Activated effector memory CD4-positive, alpha-beta T cell treated with Interleukin-2 at 50 U/mL for 16 hours (primary cell): ENCODE measurements around the gene NAALADL2.
"Not testable (repeated sequence)": the region's sequence is repeated elsewhere in the genome, so short reads cannot be mapped to it uniquely, and the experiment has no call there.

Experiments used
- DNase-seq: peaks from one replicate; pipeline ENCODE4 v3.0.0-alpha.2; 2020

NAALADL2 gene

DNA sequence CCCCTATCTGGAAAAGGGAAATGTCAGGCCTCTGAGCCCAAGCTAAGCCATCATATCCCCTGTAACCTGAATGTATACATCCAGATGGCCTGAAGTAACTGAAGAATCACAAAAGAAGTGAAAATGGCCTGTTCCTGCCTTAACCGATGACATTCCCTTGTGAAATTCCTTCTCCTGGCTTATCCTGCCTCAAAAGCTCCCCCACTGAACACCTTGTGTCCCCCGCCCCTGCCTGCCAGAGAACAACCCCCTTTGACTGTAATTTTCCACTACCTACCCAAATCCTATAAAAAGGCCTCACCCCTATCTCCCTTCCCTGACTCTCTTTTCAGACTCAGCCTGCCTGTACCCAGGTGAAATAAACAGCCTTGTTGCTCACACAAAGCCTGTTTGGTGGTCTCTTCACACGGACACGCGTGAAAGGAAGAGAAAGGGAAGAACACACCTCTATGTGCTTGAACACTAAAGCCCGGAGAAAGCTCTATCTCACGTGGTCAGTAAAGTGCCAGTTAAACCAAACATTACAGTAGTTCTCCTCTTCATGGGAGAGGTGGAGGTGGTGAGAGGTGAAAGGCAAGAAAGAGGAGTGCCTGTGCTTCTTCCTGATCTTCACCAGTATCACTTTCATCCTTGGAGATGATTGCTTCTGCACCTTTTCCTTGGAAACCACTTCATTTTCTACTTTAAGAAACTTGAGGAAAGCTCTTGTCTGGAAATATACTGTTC is 963.8 kb downstream of the NAALADL2 start:
- DNase-seq = not testable (repeated sequence)

DNA sequence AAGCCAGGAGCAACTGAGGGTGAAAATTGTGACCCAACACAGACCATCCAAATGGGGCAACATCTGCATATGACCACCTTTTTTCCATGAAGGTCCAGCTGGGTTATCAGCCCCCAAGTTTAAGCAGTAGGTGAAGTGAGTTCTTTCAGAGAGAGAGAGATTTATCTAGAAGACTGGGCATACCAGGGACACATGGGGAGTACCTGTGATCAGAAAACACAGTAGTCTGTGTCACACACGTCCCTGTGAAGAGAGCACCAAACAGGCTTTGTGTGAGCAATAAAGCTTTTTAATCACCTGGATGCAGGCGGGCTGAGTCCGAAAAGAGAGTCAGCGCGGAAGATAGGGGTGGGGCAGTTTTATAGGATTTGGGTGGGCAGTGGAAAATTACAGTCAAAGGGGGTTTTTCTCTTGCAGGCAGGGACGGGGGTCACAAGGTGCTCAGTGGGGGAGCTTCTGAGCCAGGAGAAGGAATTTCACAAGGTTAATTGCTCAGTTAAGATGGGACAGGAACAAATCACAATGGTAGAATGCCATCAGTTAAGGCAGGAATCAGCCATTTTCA is 966.0 kb downstream of the NAALADL2 start:
- DNase-seq = not testable (repeated sequence)

DNA sequence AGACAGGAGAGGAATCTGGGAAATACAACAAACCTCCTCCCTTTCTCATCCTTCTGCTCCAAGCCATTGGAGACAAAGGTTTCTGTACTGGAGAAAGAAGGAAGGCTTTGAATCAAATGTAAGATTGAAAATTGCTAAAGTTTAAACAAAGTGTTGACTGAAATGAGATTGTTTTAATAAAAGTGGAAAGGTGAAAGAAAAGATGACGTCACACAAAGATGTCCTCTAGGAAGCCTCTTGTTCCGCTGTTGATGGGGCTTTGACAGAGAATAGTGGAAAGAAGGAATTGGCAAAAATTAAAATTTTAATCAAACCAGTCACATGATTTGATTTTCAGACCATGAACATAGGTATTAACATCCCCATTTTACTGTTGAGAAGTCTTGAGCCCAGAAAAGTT is 967.6 kb downstream of the NAALADL2 start:
- DNase-seq = no peak

DNA sequence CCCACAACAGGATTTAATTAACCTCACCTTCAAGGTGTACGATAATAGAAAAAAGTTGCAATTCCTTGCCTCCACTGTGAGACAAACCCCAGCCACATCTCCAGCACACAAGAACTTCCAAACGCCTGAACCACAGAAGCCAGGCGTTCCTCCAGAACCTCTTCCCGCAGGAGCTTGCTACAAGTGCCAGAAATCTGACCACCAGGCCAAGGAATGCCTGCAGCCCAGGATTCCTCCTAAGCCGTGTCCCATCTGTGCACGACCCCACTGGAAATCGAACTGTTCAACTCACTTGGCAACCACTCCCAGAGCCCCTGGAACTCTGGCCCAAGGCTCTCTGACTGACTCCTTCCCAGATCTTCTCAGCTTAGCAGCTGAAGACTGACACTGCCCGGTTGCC is 970.7 kb downstream of the NAALADL2 start:
- DNase-seq = not testable (repeated sequence)

DNA sequence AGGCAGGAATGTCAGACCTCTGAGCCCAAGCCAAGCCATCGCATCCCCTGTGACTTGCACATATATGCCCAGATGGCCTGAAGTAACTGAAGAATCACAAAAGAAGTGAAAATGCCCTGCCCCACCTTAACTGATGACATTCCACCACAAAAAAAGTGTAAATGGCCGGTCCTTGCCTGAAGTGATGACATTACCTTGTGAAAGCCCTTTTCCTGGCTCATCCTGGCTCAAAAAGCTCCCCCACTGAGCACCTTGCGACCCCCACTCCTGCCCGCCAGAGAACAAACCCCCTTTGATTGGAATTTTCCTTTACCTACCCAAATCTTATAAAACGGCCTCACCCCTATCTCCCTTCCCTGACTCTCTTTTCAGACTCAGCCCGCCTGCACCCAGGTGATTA is 976.6 kb downstream of the NAALADL2 start:
- not testable (repeated sequence) for DNase-seq

DNA sequence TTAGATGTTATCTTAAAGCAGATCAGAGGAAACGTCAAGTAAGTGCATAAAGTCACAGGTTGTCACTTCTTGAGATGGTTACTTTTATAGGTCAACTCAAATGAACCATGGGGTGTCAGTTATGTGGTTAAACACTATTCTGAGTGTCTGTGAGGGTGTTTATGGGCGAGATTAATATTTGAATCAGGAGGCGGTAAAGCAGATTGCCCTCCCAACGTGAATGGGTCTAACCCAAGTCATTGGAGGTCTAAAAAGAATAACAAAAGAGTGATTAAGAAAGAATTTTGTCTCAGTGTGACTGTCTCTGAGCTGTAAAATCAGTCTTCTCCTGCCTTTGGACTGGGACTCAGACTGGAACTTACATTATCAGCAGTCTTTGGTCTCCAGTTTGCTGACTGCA is 977.5 kb downstream of the NAALADL2 start:
- no peak for DNase-seq

DNA sequence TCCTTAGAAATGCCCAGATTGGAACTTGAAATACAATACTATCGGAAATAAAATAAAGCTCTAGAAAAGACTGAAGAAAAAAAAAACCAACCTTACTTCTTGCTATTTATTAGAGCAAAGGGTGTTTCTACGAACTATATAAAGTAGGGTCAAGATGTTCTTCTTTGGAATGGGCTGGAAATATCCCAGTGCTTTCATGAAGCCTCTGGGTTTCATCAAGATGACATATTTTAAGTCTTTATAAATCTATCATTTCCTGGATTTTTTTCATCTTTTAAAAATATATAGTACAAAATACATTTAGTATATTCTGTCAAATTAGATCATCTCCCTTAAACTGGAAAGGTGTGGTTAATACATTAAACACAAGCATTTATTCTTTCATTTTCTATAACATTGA is 978.8 kb downstream of the NAALADL2 start:
- no peak for DNase-seq

DNA sequence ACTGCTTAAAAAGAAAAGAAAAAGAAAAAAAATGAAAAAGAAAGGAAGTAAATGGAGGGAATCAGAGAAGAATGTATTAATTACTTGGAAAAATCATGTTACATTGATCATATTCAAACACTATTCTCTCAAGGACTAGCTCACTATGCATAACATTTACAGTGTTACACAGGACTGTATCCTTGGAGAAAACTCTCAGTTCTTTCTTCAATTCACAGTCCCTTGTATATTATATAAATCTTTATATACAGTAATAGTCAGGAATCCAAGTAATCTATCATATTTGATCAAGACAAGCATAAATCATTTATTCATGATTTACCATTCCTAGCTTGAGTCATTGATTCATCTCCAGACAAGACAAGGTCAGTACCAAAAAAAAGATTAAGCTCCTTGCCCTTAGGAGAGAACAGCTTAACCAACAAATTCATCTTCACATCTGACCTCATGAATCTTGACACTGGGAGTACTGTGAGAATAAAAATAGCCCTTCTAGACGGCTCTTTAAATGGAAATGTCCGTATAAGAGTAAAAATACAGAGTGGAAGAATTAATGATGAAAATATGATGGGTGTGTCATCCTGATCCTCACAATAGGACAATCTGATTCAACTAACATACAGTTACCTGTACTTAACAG is 980.4 kb downstream of the NAALADL2 start:
- no peak for DNase-seq

DNA sequence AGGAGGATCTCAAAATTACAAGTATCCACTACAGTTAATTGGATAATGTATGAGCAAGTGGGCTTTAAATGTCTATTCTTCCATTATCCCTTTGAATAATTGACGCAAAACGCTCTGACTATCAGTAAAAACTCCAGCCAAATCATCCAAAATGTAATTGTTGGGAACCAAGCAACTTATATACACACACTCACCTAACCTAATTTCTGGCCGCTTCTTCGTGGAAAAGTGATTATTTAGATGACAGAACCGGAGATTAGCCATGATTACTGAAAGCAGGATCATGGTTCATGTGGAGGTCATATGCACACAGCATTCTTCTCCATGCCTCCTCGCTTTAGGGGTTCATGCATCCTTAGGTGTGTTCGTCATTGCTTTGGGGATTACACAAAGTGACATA is 992.4 kb downstream of the NAALADL2 start:
- DNase-seq = no peak

DNA sequence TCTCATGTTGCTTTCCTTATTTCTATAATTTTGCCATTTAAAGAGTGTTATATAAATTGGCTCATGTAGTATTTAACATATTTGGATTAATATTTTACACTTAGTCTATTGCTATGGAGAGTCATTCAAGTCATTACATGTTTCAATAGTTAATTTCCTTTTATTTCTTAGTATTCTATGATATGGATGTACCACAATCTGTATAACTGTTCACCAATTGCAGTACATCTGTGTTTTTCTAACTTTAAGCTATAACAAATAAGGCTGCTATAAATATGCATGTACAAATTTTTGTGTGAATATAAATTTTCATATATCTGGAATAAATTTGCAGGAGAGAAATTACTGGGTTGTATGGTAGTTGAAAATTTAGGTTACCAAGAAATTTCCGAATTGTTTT is 993.4 kb downstream of the NAALADL2 start:
- DNase-seq = no peak

DNA sequence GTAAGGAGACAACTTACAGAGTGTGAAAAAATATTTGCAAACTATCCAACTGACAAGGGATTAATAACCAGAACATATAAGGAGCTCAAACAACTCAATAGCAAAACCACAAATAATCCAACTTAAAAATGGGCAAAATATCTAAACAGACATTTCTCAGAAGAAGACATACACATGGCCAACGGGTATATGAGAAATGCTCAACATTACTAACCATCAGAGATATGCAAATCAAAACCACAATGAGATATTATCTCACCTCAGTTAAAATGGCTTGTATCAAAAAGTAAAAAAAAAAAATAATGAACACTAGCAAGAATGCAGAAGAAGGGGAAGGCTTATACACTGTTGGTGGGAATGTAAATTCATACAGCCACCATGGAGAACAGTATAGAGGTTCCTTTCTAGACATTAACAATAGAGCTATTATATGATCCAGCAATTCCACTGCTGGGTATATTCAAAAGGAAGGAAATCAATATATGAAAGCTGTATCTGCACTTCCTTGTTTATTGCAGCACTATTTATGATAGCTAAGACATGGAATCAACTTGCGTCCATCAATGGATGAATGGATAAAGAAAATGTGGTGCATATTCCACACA is 998.6 kb downstream of the NAALADL2 start:
- DNase-seq = no peak
